NCI-H1048 (cell line): Measurements from ENCODE around the gene ARHGEF7.
"Not testable (repeated sequence)": the region's sequence is repeated elsewhere in the genome, so short reads cannot be mapped to it uniquely, and the experiment has no call there.

Experiments used
- DNase-seq: peaks from one replicate; lab custom pipeline; 2025; lab: John Stamatoyannopoulos, UW

The ARHGEF7 gene

DNA sequence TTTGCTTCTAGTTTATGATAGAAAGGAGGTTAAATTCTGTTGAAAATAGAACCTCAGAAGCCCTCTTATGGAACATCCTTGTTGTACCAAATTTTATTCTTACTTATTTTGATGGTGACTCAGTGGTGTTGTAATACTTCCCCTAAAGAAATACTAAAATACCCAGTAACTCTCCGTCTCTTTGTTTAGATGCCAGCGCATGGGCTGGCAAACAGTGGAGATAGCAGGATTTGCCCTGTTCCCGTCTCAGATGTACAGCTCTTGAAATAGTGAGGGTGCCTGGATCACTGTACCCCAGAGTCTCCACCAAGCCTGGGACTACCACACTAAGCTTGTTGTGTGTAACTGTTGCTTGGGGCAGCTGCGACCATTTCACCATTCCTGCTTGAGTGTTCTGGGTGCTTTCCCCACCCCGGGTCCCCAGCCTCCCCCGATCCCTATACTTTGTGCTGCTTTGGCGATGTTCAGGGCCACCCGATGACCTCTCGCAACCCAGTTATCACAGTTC lies 138.3 kb downstream of the ARHGEF7 start:
- DNase-seq: no peak

GRCh38 chr13:111255228-111255790 lies 140.2 kb downstream of the ARHGEF7 start:
- DNase-seq: no peak

GRCh38 chr13:111256458-111256857 lies 141.3 kb downstream of the ARHGEF7 start:
- no peak for DNase-seq

DNA sequence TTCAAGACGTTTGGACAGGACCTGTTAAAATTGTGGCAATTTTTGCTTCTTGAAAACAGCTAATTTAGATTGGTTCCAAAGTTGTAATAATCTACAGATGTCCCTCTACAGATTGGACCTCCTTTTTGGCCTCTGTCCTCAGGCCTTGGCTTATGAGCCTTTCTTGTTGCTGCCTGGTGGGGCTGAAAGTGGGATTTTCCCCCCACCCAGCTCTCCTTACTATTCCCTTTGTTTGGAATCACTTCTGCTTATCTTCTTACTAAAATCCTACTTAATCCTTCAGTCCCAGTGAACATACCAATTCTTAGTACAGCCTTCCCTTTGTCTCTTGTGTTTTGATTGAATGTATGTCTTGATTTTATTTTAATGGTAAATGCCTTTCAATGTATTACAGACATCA lies 141.8 kb downstream of the ARHGEF7 start:
- DNase-seq: no peak

GRCh38 chr13:111257899-111258298 lies 142.8 kb downstream of the ARHGEF7 start:
- DNase-seq: not testable (repeated sequence)

GRCh38 chr13:111258637-111259036 lies 143.5 kb downstream of the ARHGEF7 start:
- no peak for DNase-seq

GRCh38 chr13:111259058-111259457 lies 143.9 kb downstream of the ARHGEF7 start:
- no peak for DNase-seq

- no peak for DNase-seq
Measured at GRCh38 chr13:111261326-111261725, 146.2 kb downstream of the ARHGEF7 start.

DNA sequence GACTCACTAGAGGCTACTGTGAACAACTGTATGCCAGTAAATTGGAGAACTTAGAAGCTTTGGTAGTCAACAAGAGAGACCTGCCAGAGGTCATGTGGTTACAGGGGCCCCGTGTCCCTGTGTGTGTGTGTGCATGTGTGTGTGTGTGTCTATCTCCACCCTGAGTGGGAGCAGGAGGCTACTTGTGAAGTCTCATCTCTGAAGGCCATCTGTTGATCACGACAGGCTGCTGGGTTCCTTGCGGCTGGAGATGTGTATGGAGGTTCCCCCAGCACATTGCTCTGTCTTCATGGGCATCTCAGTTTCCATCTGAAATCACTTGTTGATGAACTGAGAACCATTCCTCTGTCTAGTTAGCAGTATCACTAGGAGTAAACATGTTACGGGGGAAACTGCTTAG lies 147.2 kb downstream of the ARHGEF7 start:
- no peak for DNase-seq

DNA sequence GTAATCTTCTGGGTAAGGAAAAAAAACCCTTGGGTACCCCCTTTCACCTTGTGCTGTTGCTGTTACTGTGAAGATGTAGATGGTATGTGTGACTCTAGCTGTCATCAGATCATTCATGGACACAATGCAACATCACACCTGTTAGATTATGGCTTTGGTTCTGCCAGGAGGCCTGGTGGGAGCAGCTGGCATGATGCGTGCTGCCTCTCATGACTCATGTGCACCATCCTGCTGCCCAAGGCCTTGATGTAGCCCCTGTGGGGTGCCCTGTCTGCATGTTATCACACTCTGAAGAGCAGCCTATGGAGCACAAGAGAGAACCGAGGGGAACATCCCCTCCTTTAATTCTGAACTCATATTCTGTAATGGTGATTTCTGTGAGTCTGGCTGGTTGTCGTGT lies 147.6 kb downstream of the ARHGEF7 start:
- DNase-seq: no peak

DNA sequence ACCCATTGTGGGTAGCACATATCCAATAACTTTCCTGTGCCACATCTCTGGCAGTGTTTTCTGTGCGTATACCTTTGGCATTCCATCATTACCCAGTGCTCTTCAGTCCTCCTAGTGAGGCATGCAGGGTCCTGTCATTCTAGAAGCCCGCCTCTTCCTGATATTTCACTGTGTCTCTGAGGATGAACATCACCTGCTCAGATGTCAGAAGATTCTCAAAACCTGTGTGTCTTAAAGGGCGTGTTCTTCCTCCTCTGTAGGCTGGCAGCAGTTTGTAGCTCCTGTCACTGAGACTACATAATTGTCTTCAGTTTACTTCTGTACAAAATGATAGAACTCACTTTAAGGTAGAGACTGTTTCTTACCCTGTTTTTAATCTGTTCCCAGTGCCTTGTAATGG lies 148.5 kb downstream of the ARHGEF7 start:
- no peak for DNase-seq

DNA sequence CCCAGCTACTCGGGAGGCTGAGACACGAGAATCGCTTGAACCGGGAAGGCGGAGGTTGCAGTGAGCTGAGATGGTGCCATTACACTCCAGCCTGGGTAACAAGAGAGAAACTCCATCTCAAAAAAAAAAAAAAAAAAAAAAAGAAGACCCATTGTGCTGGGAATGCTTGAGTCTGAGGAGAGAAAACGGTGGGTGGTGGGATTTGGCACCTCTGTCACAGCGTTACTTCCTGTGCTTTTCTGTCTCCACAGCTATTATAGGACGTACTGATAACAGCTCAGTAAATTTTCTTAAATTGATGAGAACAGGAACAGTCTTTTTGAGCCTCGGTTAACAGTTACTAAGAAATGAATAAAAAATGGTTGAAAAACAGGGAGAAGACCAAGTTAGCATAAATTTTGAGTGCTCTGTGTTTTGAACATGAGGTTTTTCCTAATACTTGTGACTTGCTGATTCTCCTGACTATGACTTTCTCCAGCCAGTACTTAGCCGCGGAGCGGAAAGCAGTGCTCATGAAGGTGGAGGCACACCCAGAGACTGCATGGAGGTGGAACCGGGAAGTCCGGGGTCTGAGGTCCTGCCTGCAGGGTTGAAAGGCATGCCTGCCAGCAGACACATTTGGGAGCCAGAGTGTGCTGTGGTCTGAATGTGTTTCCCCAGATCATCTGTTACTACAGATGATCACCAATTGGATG lies 150.0 kb downstream of the ARHGEF7 start:
- DNase-seq: no peak

- no peak for DNase-seq
Measured at GRCh38 chr13:111265701-111266035, 150.6 kb downstream of the ARHGEF7 start.

GRCh38 chr13:111267205-111267604 lies 152.1 kb downstream of the ARHGEF7 start:
- no peak for DNase-seq

- no peak for DNase-seq
Measured at GRCh38 chr13:111267784-111268183, 152.7 kb downstream of the ARHGEF7 start.

DNA sequence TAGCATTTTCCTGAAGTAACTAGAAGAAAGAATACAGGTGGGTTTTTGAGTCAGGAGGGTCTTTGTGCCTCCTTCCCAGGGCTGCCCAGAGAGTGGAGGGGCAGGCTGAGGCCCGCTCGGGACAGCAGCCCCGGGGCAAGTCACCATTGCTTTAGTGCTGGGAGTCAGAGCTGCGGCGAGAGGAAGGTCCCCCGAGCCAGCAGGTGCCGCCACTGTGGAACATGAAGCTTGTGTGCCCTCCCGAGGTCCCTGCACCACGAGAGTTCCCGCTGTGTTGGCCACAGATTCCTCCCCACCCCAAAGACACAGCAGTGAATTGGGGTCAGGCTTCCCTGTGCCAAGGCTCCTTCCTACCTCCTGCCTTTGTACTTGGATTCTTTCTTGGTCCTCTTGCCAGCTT lies 154.4 kb downstream of the ARHGEF7 start:
- DNase-seq: no peak

DNA sequence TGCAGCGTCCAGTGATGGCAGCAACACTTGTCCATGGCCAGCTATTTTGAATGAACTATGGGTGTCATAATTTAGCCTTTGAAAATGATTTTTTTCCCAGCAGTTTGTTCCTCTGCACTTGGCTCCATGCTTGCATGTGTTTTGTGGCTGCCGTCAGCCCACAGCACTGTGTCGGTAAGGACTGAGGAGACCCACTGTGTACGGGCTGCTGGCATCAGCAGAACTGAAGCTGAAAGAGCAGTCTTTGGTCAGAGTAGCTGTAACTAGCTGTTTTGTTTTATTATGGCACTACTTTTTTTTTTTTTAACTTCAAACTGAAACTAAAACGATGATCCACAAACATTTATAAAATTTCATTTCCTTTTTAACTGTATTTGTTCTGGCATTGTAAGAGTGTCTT lies 155.0 kb downstream of the ARHGEF7 start:
- DNase-seq: no peak

- no peak for DNase-seq
Measured at GRCh38 chr13:111270765-111271698, 155.9 kb downstream of the ARHGEF7 start.

- DNase-seq: no peak
Measured at GRCh38 chr13:111272117-111272516, 157.0 kb downstream of the ARHGEF7 start.

- no peak for DNase-seq
Measured at GRCh38 chr13:111275382-111275781, 160.3 kb downstream of the ARHGEF7 start.

- no peak for DNase-seq
Measured at GRCh38 chr13:111275995-111276618, 161.0 kb downstream of the ARHGEF7 start.

DNA sequence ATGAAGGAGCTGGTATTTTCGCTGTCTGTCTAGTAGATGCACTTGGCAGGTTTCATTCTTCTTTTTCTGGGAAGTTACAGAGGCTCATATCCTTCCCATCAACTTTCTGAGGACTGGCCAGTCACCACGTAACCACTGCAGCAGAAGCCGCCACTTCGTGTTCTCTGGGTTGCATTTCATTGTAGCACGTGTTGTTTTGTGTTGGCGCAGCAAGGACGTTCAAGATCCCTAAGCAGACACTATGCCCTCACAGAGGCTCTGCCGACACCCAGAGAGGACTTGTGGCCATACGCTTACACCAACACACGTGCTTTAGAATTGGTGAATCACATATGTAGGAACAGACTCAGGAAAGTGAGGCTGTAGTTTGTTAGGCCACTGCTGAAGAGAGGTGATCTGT lies 163.1 kb downstream of the ARHGEF7 start:
- no peak for DNase-seq
